ENCODE measurements around the gene GRIK1.

GRIK1 gene

GRCh38 chr21:29661672-29662442 is 277.9 kb downstream of the GRIK1 start:
- no peak for DNase-seq

GRCh38 chr21:29660047-29660720 is 279.6 kb downstream of the GRIK1 start:
- no peak for DNase-seq

- DNase-seq: no peak
These were observed 280.9 kb downstream of the GRIK1 start for GRCh38 chr21:29658934-29659203.

GRCh38 chr21:29658177-29658933 is 281.4 kb downstream of the GRIK1 start:
- DNase-seq: no peak

GRCh38 chr21:29657240-29657989 is 282.4 kb downstream of the GRIK1 start:
- DNase-seq: no peak

GRCh38 chr21:29656504-29657239 is 283.1 kb downstream of the GRIK1 start:
- DNase-seq: no peak

- DNase-seq: no peak
These were observed 284.2 kb downstream of the GRIK1 start for GRCh38 chr21:29655577-29655976.

GRCh38 chr21:29654855-29655254 is 284.9 kb downstream of the GRIK1 start:
- DNase-seq: no peak

- no peak for DNase-seq
These were observed 285.6 kb downstream of the GRIK1 start for GRCh38 chr21:29654203-29654602.

GRCh38 chr21:29650523-29651022 is 289.2 kb downstream of the GRIK1 start:
- no peak for DNase-seq

- DNase-seq: no peak
These were observed 290.4 kb downstream of the GRIK1 start for GRCh38 chr21:29649406-29649814.

- no peak for DNase-seq
These were observed 291.0 kb downstream of the GRIK1 start for GRCh38 chr21:29648710-29649240.

GRCh38 chr21:29647353-29647781 is 292.4 kb downstream of the GRIK1 start:
- no peak for DNase-seq

GRCh38 chr21:29645666-29646553 is 293.9 kb downstream of the GRIK1 start:
- no peak for DNase-seq

GRCh38 chr21:29643289-29643688 is 296.5 kb downstream of the GRIK1 start:
- DNase-seq: no peak

- DNase-seq: no peak
These were observed 297.1 kb downstream of the GRIK1 start for GRCh38 chr21:29642551-29643245.

- no peak for DNase-seq
These were observed 297.9 kb downstream of the GRIK1 start for GRCh38 chr21:29641635-29642550.

GRCh38 chr21:29641001-29641634 is 298.7 kb downstream of the GRIK1 start:
- no peak for DNase-seq
